T-cell (primary cell): Measurements from ENCODE around the gene RFTN2. TPM values are rescaled to one million over a fixed set of nuclear protein-coding genes. Genes with fewer than 3 reads are reported as not detected.

Source experiments
- ATAC-seq, 4 experiments: fragments of 200-7000 bp in 3 of 4; fragments of 150-1000 bp in 1 of 4; cut with Tn5 transposase; replicated peaks in 1 of 4; 1 replicate in 3 of 4; 2 replicates in 1 of 4; pipeline ENCODE4 v1.10.0; 2021; ENCODE audit warnings: moderate library complexity in 3 of 4, mild to moderate bottlenecking in 2 of 4, moderate number of reproducible peaks in 1 of 4
- CTCF ChIA-PET, 2 donors: fragments of 300-600 bp; sonication (Branson Sonifier 250); formaldehyde crosslinking; loops; one replicate each; lab custom pipeline; 2022; ENCODE audit warnings: antibody characterized with exemption in 2 of 2; lab: Charles Lee
- POLR2A ChIA-PET, 2 donors: fragments of 300-600 bp; sonication (Branson Sonifier 250); formaldehyde crosslinking; loops; one replicate each; lab custom pipeline; 2022; ENCODE audit warnings: antibody characterized with exemption in 2 of 2; lab: Charles Lee
- DNase-seq, 35 experiments: peaks; one replicate each; pipeline versions ENCODE4 v3.0.0 to v3.0.0-alpha.2; 2013 to 2023
- H3K27ac ChIP-seq: one replicate; pipeline ENCODE4 v1.5.1; 2013; ENCODE audit warnings: low read length
- H3K27me3 ChIP-seq, 2 experiments: replicated peaks in 1 of 2; 1 replicate in 1 of 2; 2 replicates in 1 of 2; pipeline versions ENCODE4 v1.6.1 to v1.7.0; 2013; ENCODE audit warnings: low read length in 1 of 2, mixed read lengths in 1 of 2; ENCODE audit not compliant: control insufficient read depth in 2 of 2, insufficient read depth in 2 of 2; ENCODE audit errors: extremely low read depth in 1 of 2
- H3K36me3 ChIP-seq, 2 donors: 1 replicate in 1 of 2; 2 replicates in 1 of 2; pipeline versions ENCODE4 v1.6.1 to v1.7.0; 2013; ENCODE audit warnings: low read length in 1 of 2; ENCODE audit not compliant: control insufficient read depth in 2 of 2, insufficient read depth in 1 of 2; ENCODE audit errors: extremely low read depth in 1 of 2
- H3K4me1 ChIP-seq, 2 experiments: 1 replicate in 1 of 2; 2 replicates in 1 of 2; pipeline versions ENCODE4 v1.6.1 to v1.7.0; 2013; ENCODE audit warnings: low read length in 2 of 2, mixed read lengths in 1 of 2; ENCODE audit not compliant: insufficient read depth in 2 of 2, control insufficient read depth in 1 of 2; ENCODE audit errors: extremely low read depth in 1 of 2
- H3K4me3 ChIP-seq, 2 donors: 1 replicate in 1 of 2; 2 replicates in 1 of 2; pipeline versions ENCODE4 v1.5.1 to v1.7.0; 2013; ENCODE audit warnings: mild to moderate bottlenecking in 2 of 2, low read length in 1 of 2, moderate library complexity in 1 of 2; ENCODE audit not compliant: control insufficient read depth in 1 of 2; ENCODE audit errors: extremely low read depth in 1 of 2
- H3K9me3 ChIP-seq: 2 replicates; pipeline ENCODE4 v1.7.0; 2013
- H3K27ac Mint-ChIP-seq, 2 donors: one replicate each; pipeline ENCODE4 v1.8.0; 2020 to 2021; ENCODE audit warnings: mild to moderate bottlenecking in 2 of 2, mixed read lengths in 2 of 2
- H3K27me3 Mint-ChIP-seq, 2 donors: one replicate each; pipeline ENCODE4 v1.8.0; 2021 to 2022; ENCODE audit warnings: mixed read lengths in 2 of 2
- H3K36me3 Mint-ChIP-seq: one replicate; pipeline ENCODE4 v1.8.0; 2021; ENCODE audit warnings: mixed read lengths
- H3K4me1 Mint-ChIP-seq, 3 donors: one replicate each; pipeline ENCODE4 v1.8.0; 2020 to 2022; ENCODE audit warnings: mixed read lengths in 3 of 3, mild to moderate bottlenecking in 1 of 3
- H3K4me3 Mint-ChIP-seq, 3 donors: one replicate each; pipeline ENCODE4 v1.8.0; 2020 to 2022; ENCODE audit warnings: mild to moderate bottlenecking in 3 of 3, mixed read lengths in 3 of 3, moderate library complexity in 3 of 3
- H3K9me3 Mint-ChIP-seq, 3 donors: one replicate each; pipeline ENCODE4 v1.8.0; 2020 to 2022; ENCODE audit warnings: mixed read lengths in 3 of 3
- WGBS: methylation state at CpG from one replicate; pipeline ENCODE4 v1.1.5; 2013; ENCODE audit warnings: missing lambda C conversion rate; ENCODE audit not compliant: insufficient coverage; 5-methylcytosine and 5-hydroxymethylcytosine counted together
- total RNA-seq, 35 experiments: library from RNA in 6 of 35; stranded (reverse) in 6 of 35; fragments of 120-200 nt in 1 of 35; gene quantifications; one replicate each; pipeline versions ENCODE4 v1.2.1 to v1.2.4 and lab custom pipeline; 2013 to 2026

The RFTN2 gene
- total RNA-seq, 5 donors from 2014 or later (not counting 1 experiment from before 2014, with no cell fraction given), result 0.12 to 0.44 TPM; not detected in 3

DNA sequence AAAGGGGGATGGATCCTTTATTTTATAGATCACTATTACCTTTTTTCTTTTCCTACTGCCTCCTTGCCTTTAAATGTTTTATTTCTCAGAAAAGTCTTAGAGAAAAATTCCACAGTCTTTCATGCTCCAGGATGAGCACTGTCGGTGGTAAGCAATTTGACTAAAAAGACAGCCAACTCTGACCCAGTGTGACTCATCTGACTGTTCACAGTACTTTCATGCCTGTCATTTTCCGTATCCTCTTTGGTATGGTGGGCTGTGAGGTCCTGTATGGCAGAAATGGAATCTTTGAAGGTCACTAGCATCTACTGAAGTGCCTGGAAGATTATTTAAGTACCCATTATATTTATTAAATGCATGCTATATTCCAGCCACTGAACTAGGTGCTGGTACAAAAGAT lies 2.1 kb upstream of the RFTN2 start:
- Histone ChIP-seq H3K9me3 (no peaks in the 10 kb centered on the region), H3K4me1 (no peaks in the 10 kb centered on the region), H3K27ac (no peak overlapping the region), H3K36me3 (no peaks in the 10 kb centered on the region), H3K4me3 (no peak overlapping the region), H3K27me3 (no peaks in the 10 kb centered on the region)
- no peak overlapping the region for H3K27ac Mint-ChIP-seq
- no CpG with 5 or more reads among the region's 2 CpGs for WGBS
- no peaks in the 10 kb centered on the region for H3K4me1 Mint-ChIP-seq
- no peaks in the 10 kb centered on the region for H3K9me3 Mint-ChIP-seq
- no peak overlapping the region for H3K4me3 Mint-ChIP-seq
- H3K36me3 Mint-ChIP-seq, result no peaks in the 10 kb centered on the region
- DNase-seq (no peak), ATAC-seq (no peak)
- peaks cover 14 to 23% of the 10 kb centered on the region in 2 donors for H3K27me3 Mint-ChIP-seq
- CTCF ChIA-PET, result no interaction called here
- POLR2A ChIA-PET, result no interaction called here

- no peak overlapping the region for H3K4me3 Mint-ChIP-seq
- H3K36me3 Mint-ChIP-seq, result no peaks in the 10 kb centered on the region
- ATAC-seq (no peak), DNase-seq (no peak)
- ChIA-PET CTCF (no interaction called here), POLR2A (no interaction called here)
- no peaks in the 10 kb centered on the region for H3K36me3 ChIP-seq
- H3K27ac ChIP-seq, result no peak overlapping the region
- no CpG with 5 or more reads among the region's 3 CpGs for whole genome bisulfite sequencing
- no peaks in the 10 kb centered on the region for H3K9me3 Mint-ChIP-seq
- no peaks in the 10 kb centered on the region for H3K4me1 Mint-ChIP-seq
- peaks cover 14 to 23% of the 10 kb centered on the region in 2 donors for H3K27me3 Mint-ChIP-seq
- H3K9me3 ChIP-seq, result no peaks in the 10 kb centered on the region
- H3K27ac Mint-ChIP-seq, result no peak overlapping the region
- H3K4me1 ChIP-seq, result no peaks in the 10 kb centered on the region
- H3K4me3 ChIP-seq, result no peak overlapping the region
- H3K27me3 ChIP-seq, result no peaks in the 10 kb centered on the region
Measured at GRCh38 chr2:197677056-197677455, 1.7 kb upstream of the RFTN2 start.

- no peak overlapping the region for H3K4me3 ChIP-seq
- Mint-ChIP-seq H3K36me3 (no peaks in the 10 kb centered on the region), H3K27me3 (peaks cover 20 to 30% of the 10 kb centered on the region in 2 donors), H3K9me3 (no peaks in the 10 kb centered on the region), H3K4me3 (no peak overlapping the region), H3K4me1 (no peaks in the 10 kb centered on the region), H3K27ac (no peak overlapping the region)
- H3K9me3 ChIP-seq, result no peaks in the 10 kb centered on the region
- H3K27ac ChIP-seq, result no peak overlapping the region
- no peaks in the 10 kb centered on the region for H3K4me1 ChIP-seq
- ChIA-PET CTCF (no interaction called here), POLR2A (no interaction called here)
- DNase-seq, result no peak
- 83% methylated on average over 2 of the region's 6 CpGs for whole genome bisulfite sequencing
- no peaks in the 10 kb centered on the region for H3K27me3 ChIP-seq
- no peaks in the 10 kb centered on the region for H3K36me3 ChIP-seq
- ATAC-seq, result no peak
Measured at GRCh38 chr2:197675711-197676188, 363 bp upstream of the RFTN2 start.

GRCh38 chr2:197674591-197674990 lies 796 bp downstream of the RFTN2 start:
- CTCF ChIA-PET, result no interaction called here
- Mint-ChIP-seq H3K36me3 (no peaks in the 10 kb centered on the region), H3K27ac (no peak overlapping the region), H3K9me3 (no peaks in the 10 kb centered on the region), H3K27me3 (peaks cover 15 to 30% of the 10 kb centered on the region in 2 donors), H3K4me3 (no peak overlapping the region), H3K4me1 (no peaks in the 10 kb centered on the region)
- H3K9me3 ChIP-seq, result no peaks in the 10 kb centered on the region
- no peaks in the 10 kb centered on the region for H3K4me1 ChIP-seq
- POLR2A ChIA-PET, result no interaction called here
- no peak overlapping the region for H3K4me3 ChIP-seq
- H3K27ac ChIP-seq, result no peak overlapping the region
- ATAC-seq (no peak), DNase-seq (no peak)
- H3K27me3 ChIP-seq, result no peaks in the 10 kb centered on the region
- H3K36me3 ChIP-seq, result no peaks in the 10 kb centered on the region
- 60% methylated on average over 1 of the region's 3 CpGs for WGBS

DNA sequence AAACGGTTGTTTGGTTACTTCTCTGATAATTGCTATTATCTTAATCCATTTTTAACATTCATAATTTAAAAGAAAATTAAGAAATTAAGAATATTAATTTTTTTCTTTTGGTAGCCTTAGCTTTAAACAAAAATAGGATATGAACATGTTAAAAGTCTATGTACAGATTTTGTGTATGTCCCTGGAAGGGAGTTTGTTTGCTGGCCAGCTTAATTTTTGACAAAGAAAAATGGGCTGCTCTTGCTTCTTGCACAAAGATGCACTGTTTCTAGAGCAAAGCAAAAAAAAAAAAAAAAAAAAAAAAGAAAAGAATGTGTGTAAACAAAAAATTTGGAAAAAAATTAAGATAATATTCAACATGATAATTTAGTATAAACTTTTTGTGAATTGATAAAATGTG lies 1.3 kb downstream of the RFTN2 start:
- H3K27ac Mint-ChIP-seq, result no peak overlapping the region
- peaks cover 0 to under 1% (median 0%) of the 10 kb centered on the region in 3 donors for H3K9me3 Mint-ChIP-seq
- H3K4me1 Mint-ChIP-seq, result no peaks in the 10 kb centered on the region
- H3K4me1 ChIP-seq, result no peaks in the 10 kb centered on the region
- no peak for DNase-seq
- ATAC-seq, result no peak
- WGBS, result no CpG with 5 or more reads among the region's 1 CpG
- ChIA-PET POLR2A (no interaction called here), CTCF (interaction anchor here in 1 of 2 donors (0.7 kb wide), 1 partner anchor 76 kb away, joined by 3 read pairs; no protein-coding TSS in a partner anchor)
- H3K4me3 Mint-ChIP-seq, result no peak overlapping the region
- peaks cover 14 to 30% of the 10 kb centered on the region in 2 donors for H3K27me3 Mint-ChIP-seq
- H3K36me3 Mint-ChIP-seq, result no peaks in the 10 kb centered on the region
- no peak overlapping the region for H3K27ac ChIP-seq
- no peaks in the 10 kb centered on the region for H3K9me3 ChIP-seq
- no peaks in the 10 kb centered on the region for H3K36me3 ChIP-seq
- no peak overlapping the region for H3K4me3 ChIP-seq
- no peaks in the 10 kb centered on the region for H3K27me3 ChIP-seq

DNA sequence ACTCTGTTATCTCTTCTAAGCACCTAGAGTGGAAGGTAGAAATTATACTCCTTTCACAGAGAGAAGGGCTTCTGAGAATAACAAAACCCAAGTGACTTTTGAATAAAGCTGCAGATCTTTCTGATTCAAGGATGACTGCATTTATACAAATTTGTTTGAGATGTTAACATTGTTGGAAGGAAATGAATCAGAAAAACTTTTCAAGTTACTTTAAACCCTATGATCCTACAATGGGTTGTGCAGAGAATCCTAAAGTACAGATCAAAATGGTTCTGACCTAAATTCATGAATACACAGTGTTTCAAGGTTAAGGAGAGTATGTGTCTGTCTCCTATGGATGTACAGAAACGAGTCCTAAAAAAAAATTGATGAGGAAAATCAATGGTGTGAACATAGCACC lies 1.8 kb downstream of the RFTN2 start:
- ATAC-seq, result no peak
- no peaks in the 10 kb centered on the region for H3K4me1 ChIP-seq
- ChIA-PET POLR2A (no interaction called here), CTCF (interaction anchor here in 1 of 2 donors (0.7 kb wide), 1 partner anchor 76 kb away, joined by 3 read pairs; no protein-coding TSS in a partner anchor)
- H3K27ac ChIP-seq, result no peak overlapping the region
- no peak overlapping the region for H3K4me3 ChIP-seq
- H3K4me3 Mint-ChIP-seq, result no peak overlapping the region
- no peaks in the 10 kb centered on the region for H3K36me3 ChIP-seq
- H3K27me3 ChIP-seq, result peaks cover 0 to under 1% of the 10 kb centered on the region in 2 experiments
- no CpG with 5 or more reads among the region's 1 CpG for WGBS
- H3K9me3 ChIP-seq, result no peaks in the 10 kb centered on the region
- H3K36me3 Mint-ChIP-seq, result no peaks in the 10 kb centered on the region
- H3K27me3 Mint-ChIP-seq, result peaks cover 14 to 30% of the 10 kb centered on the region in 2 donors
- no peak for DNase-seq
- no peak overlapping the region for H3K27ac Mint-ChIP-seq
- H3K9me3 Mint-ChIP-seq, result peaks cover 0 to 4% (median 0%) of the 10 kb centered on the region in 3 donors
- H3K4me1 Mint-ChIP-seq, result no peaks in the 10 kb centered on the region

GRCh38 chr2:197673106-197673505 lies 2.3 kb downstream of the RFTN2 start:
- DNase-seq, result no peak
- no peak overlapping the region for H3K27ac Mint-ChIP-seq
- H3K27me3 ChIP-seq, result peaks cover 0 to 6% of the 10 kb centered on the region in 2 experiments
- POLR2A ChIA-PET, result no interaction called here
- no peak overlapping the region for H3K4me3 Mint-ChIP-seq
- no peaks in the 10 kb centered on the region for H3K9me3 ChIP-seq
- no peaks in the 10 kb centered on the region for H3K4me1 ChIP-seq
- no peaks in the 10 kb centered on the region for H3K4me1 Mint-ChIP-seq
- H3K9me3 Mint-ChIP-seq, result peaks cover 0 to 4% (median 0%) of the 10 kb centered on the region in 3 donors
- no peaks in the 10 kb centered on the region for H3K36me3 ChIP-seq
- H3K27me3 Mint-ChIP-seq, result peaks cover 14 to 29% of the 10 kb centered on the region in 2 donors
- H3K36me3 Mint-ChIP-seq, result no peaks in the 10 kb centered on the region
- H3K27ac ChIP-seq, result no peak overlapping the region
- ATAC-seq, result no peak
- 81% methylated on average over 3 of the region's 5 CpGs for WGBS
- CTCF ChIA-PET, result no interaction called here
- H3K4me3 ChIP-seq, result no peak overlapping the region
